WI38 (cell line): ENCODE measurements around the gene DDX50.

ENCODE experiments used
- H3K4me3 ChIP-seq: 2 replicates; pipeline ENCODE4 v1.5.1; 2011; ENCODE audit warnings: low read depth, mild to moderate bottlenecking, control low read depth, low read length
- CTCF ChIP-seq: IDR thresholded peaks from 2 replicates; pipeline ENCODE4 v1.5.1; 2012; ENCODE audit warnings: low read depth, mild to moderate bottlenecking, control low read depth, low read length

The DDX50 gene

GRCh38 chr10:68870061-68870460 lies 31.1 kb upstream of the DDX50 start:
- TF ChIP-seq CTCF: no peak
- no peak overlapping the region for H3K4me3 ChIP-seq

- H3K4me3 ChIP-seq: no peak overlapping the region
- TF ChIP-seq CTCF: no peak
Observed at GRCh38 chr10:68870545-68871104, 30.5 kb upstream of the DDX50 start.

- H3K4me3 ChIP-seq: no peak overlapping the region
- no peak for TF ChIP-seq CTCF
Observed at GRCh38 chr10:68871105-68871711, 29.9 kb upstream of the DDX50 start.

- H3K4me3 ChIP-seq: no peak overlapping the region
- TF ChIP-seq CTCF: no peak
Observed at GRCh38 chr10:68871731-68872342, 29.3 kb upstream of the DDX50 start.

GRCh38 chr10:68876246-68877138 lies 24.6 kb upstream of the DDX50 start:
- no peak for TF ChIP-seq CTCF

GRCh38 chr10:68877482-68878110 lies 23.5 kb upstream of the DDX50 start:
- TF ChIP-seq CTCF: no peak
- H3K4me3 ChIP-seq: no peak overlapping the region

More at GRCh38 chr10:68876246-68877138, 24.6 kb upstream of the DDX50 start:
- no peak overlapping the region for H3K4me3 ChIP-seq
